Mesothelial cell of epicardium (in vitro differentiated cells): ENCODE measurements around the gene NAP1L3. TPM values are rescaled to one million over a fixed set of nuclear protein-coding genes. Genes with fewer than 3 reads are reported as not detected.

Experiments used
- DNase-seq, 2 experiments: peaks; one replicate each; pipeline ENCODE4 v3.0.0; 2021; ENCODE audit warnings: low spot score in 2 of 2; ENCODE audit not compliant: unreplicated experiment in 2 of 2
- H3K27ac Mint-ChIP-seq: 2 replicates; pipeline ENCODE4 v1.8.0; 2021; ENCODE audit warnings: mixed read lengths
- H3K27me3 Mint-ChIP-seq: 2 replicates; pipeline ENCODE4 v1.8.0; 2021; ENCODE audit warnings: low read depth, mixed read lengths
- H3K36me3 Mint-ChIP-seq: 2 replicates; pipeline ENCODE4 v1.8.0; 2021; ENCODE audit warnings: mixed read lengths
- H3K4me1 Mint-ChIP-seq: 2 replicates; pipeline ENCODE4 v1.8.0; 2021; ENCODE audit warnings: mixed read lengths
- H3K4me3 Mint-ChIP-seq: 2 replicates; pipeline ENCODE4 v1.8.0; 2021; ENCODE audit warnings: mild to moderate bottlenecking, moderate library complexity, mixed read lengths
- H3K9me3 Mint-ChIP-seq: 2 replicates; pipeline ENCODE4 v1.8.0; 2021; ENCODE audit warnings: mixed read lengths
- CTCF ChIP-seq: fragments of 200-600 bp; sonication (generic); IDR thresholded peaks from one replicate; pipeline ENCODE4 v1.5.0; 2021; ENCODE audit warnings: antibody characterized with exemption; ENCODE audit not compliant: unreplicated experiment
- total RNA-seq: library from RNA; stranded (reverse); gene quantifications from 3 replicates; pipeline ENCODE4 v1.2.1, GENCODE V29; 2021

The NAP1L3 gene
- total RNA-seq, result 25.0 to 26.0 TPM (median 25.4 TPM) in 3 replicates

GRCh38 chrX:93673056-93673868, at the start of gene NAP1L3:
NAP1L3 (minus strand) TSS chrX:93673578; CDS start chrX:93673304, 274 bp downstream.
- peak; percentile 71 to 86 for DNase-seq
- H3K27ac Mint-ChIP-seq, result peak within 1 kb of the TSS; percentile 96
- peaks cover 26% of the 10 kb centered on the region for H3K4me1 Mint-ChIP-seq
- no peaks in the 10 kb centered on the region for H3K36me3 Mint-ChIP-seq
- H3K27me3 Mint-ChIP-seq, result peaks cover 4% of the 10 kb centered on the region
- H3K9me3 Mint-ChIP-seq, result no peaks in the 10 kb centered on the region
- peak within 1 kb of the TSS; percentile 98 for H3K4me3 Mint-ChIP-seq
- TF ChIP-seq CTCF, result no peak

GRCh38 chrX:93711076-93711475, 37.7 kb upstream of the NAP1L3 start:
- Mint-ChIP-seq H3K27ac (no peak overlapping the region), H3K27me3 (peaks cover 5% of the 10 kb centered on the region), H3K4me1 (no peaks in the 10 kb centered on the region), H3K9me3 (no peaks in the 10 kb centered on the region), H3K4me3 (no peak overlapping the region), H3K36me3 (no peaks in the 10 kb centered on the region)
- no peak for TF ChIP-seq CTCF
- no peak for DNase-seq

GRCh38 chrX:93703701-93704100, 30.3 kb upstream of the NAP1L3 start:
- Mint-ChIP-seq H3K9me3 (peaks cover 5% of the 10 kb centered on the region), H3K4me3 (no peak overlapping the region), H3K4me1 (no peaks in the 10 kb centered on the region), H3K36me3 (no peaks in the 10 kb centered on the region), H3K27me3 (peaks cover 12% of the 10 kb centered on the region), H3K27ac (no peak overlapping the region)
- no peak for TF ChIP-seq CTCF
- DNase-seq, result no peak

GRCh38 chrX:93695981-93696380, 22.6 kb upstream of the NAP1L3 start:
- no peak overlapping the region for H3K27ac Mint-ChIP-seq
- no peaks in the 10 kb centered on the region for H3K4me1 Mint-ChIP-seq
- no peak for DNase-seq
- peaks cover 6% of the 10 kb centered on the region for H3K27me3 Mint-ChIP-seq
- no peaks in the 10 kb centered on the region for H3K9me3 Mint-ChIP-seq
- no peak for TF ChIP-seq CTCF
- no peak overlapping the region for H3K4me3 Mint-ChIP-seq
- H3K36me3 Mint-ChIP-seq, result no peaks in the 10 kb centered on the region

GRCh38 chrX:93673869-93674271, 492 bp upstream of the NAP1L3 start, which contains the start of gene FAM133A:
FAM133A (plus strand) TSS chrX:93674206; CDS start chrX:93709420, 35,214 bp downstream.
- no peak for DNase-seq

More at GRCh38 chrX:93673869-93674271, 492 bp upstream of the NAP1L3 start, which contains the start of gene FAM133A:
- no peaks in the 10 kb centered on the region for H3K9me3 Mint-ChIP-seq
- TF ChIP-seq CTCF, result no peak
- H3K4me1 Mint-ChIP-seq, result peaks cover 26% of the 10 kb centered on the region
- peaks cover 4% of the 10 kb centered on the region for H3K27me3 Mint-ChIP-seq
- H3K27ac Mint-ChIP-seq, result peak within 1 kb of the TSS; percentile 96
- H3K4me3 Mint-ChIP-seq, result peak within 1 kb of the TSS; percentile 98
- no peaks in the 10 kb centered on the region for H3K36me3 Mint-ChIP-seq
